Stimulated activated CD8-positive, alpha-beta memory T cell treated with anti-CD3 and anti-CD28 coated beads, Interleukin-15, amount 100 ng/mL, for 24 hours (primary cell): Measurements from ENCODE around the gene LDAF1.
"Not testable (repeated sequence)": the region's sequence is repeated elsewhere in the genome, so short reads cannot be mapped to it uniquely, and the experiment has no call there.

ENCODE experiments used
- DNase-seq: peaks from one replicate; pipeline ENCODE4 v3.0.0-alpha.2; 2020; ENCODE audit warnings: low read depth

The LDAF1 gene

GRCh38 chr16:21158208-21159110, at the start of gene LDAF1:
Gene LDAF1 (plus strand): TSS chr16:21158674. CDS start chr16:21161183, 2,509 bp downstream.
- peak; percentile 56 for DNase-seq

- not testable (repeated sequence) for DNase-seq
These were observed 42.9 kb upstream of the LDAF1 start for GRCh38 chr16:21115551-21115950.

- no peak for DNase-seq
These were observed 42.3 kb upstream of the LDAF1 start for GRCh38 chr16:21116148-21116693.

- DNase-seq: no peak
These were observed 40.9 kb upstream of the LDAF1 start for GRCh38 chr16:21117567-21117966.

GRCh38 chr16:21120976-21121520, 37.4 kb upstream of the LDAF1 start:
- DNase-seq: no peak

GRCh38 chr16:21125191-21125590, 33.3 kb upstream of the LDAF1 start:
- no peak for DNase-seq

- no peak for DNase-seq
These were observed 32.0 kb upstream of the LDAF1 start for GRCh38 chr16:21126518-21126917.

- DNase-seq: no peak
These were observed 29.5 kb upstream of the LDAF1 start for GRCh38 chr16:21128991-21129390.

GRCh38 chr16:21130811-21131210, 27.7 kb upstream of the LDAF1 start:
- DNase-seq: no peak

- no peak for DNase-seq
These were observed 24.4 kb upstream of the LDAF1 start for GRCh38 chr16:21134053-21134452.

- no peak for DNase-seq
These were observed 12.7 kb upstream of the LDAF1 start for GRCh38 chr16:21145738-21146137.

GRCh38 chr16:21150375-21151001, 8.0 kb upstream of the LDAF1 start, which contains the start of gene DNAH3:
Gene DNAH3 (minus strand): TSS chr16:21150846. CDS start chr16:21150319, 527 bp downstream.
- DNase-seq: no peak

- DNase-seq: not testable (repeated sequence)
These were observed 6.1 kb upstream of the LDAF1 start for GRCh38 chr16:21152160-21153030.

- not testable (repeated sequence) for DNase-seq
These were observed 5.2 kb upstream of the LDAF1 start for GRCh38 chr16:21153124-21153729.

- DNase-seq: not testable (repeated sequence)
These were observed 2.5 kb upstream of the LDAF1 start for GRCh38 chr16:21156011-21156410.

GRCh38 chr16:21156767-21157467, 1.6 kb upstream of the LDAF1 start:
- no peak for DNase-seq

GRCh38 chr16:21157632-21158031, 842 bp upstream of the LDAF1 start:
- no peak for DNase-seq

GRCh38 chr16:21159281-21159951, 942 bp downstream of the LDAF1 start:
- no peak for DNase-seq

GRCh38 chr16:21160276-21160675, 1.8 kb downstream of the LDAF1 start:
- DNase-seq: no peak

GRCh38 chr16:21161211-21161610, 2.7 kb downstream of the LDAF1 start:
- DNase-seq: no peak
